Measurements from ENCODE around the gene PAM. TPM values are rescaled to one million over a fixed set of nuclear protein-coding genes. Genes with fewer than 3 reads are reported as not detected.

Gene PAM
- total and polyA plus RNA-seq, 2 of the 13 experiments (the other 11 are each of a cell fraction or from before 2014, with no cell fraction given), result 20.2 to 79.1 TPM

DNA sequence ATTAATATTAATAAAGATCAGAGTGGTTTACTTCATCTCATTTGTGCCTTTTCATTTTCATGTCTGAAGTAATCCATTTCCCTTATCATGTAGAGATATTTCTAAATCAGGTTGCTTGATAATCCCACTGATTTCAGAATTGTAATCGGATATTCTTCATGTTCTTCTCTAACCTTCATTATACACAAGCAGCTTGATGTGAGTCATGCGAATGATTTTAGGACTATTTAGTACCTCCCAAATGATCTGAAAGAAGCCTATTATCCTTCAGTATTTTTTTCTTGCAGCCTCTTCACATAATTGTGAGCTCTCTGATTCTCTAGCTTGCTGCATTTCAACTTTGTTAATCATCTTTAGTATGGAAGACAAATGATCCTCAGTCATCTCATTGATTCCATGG lies 182.8 kb downstream of the PAM start (continued):
- TF ChIP-seq, protein P1, sequence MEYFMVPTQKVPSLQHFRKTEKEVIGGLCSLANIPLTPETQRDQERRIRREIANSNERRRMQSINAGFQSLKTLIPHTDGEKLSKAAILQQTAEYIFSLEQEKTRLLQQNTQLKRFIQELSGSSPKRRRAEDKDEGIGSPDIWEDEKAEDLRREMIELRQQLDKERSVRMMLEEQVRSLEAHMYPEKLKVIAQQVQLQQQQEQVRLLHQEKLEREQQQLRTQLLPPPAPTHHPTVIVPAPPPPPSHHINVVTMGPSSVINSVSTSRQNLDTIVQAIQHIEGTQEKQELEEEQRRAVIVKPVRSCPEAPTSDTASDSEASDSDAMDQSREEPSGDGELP (IDR thresholded peaks at IDR 0.05; ENCODE audit: borderline replicate concordance, low read depth), result no peak
- no peak for TF ChIP-seq ZBTB21 (CRISPR knock-in tag; IDR thresholded peaks at IDR 0.05)

DNA sequence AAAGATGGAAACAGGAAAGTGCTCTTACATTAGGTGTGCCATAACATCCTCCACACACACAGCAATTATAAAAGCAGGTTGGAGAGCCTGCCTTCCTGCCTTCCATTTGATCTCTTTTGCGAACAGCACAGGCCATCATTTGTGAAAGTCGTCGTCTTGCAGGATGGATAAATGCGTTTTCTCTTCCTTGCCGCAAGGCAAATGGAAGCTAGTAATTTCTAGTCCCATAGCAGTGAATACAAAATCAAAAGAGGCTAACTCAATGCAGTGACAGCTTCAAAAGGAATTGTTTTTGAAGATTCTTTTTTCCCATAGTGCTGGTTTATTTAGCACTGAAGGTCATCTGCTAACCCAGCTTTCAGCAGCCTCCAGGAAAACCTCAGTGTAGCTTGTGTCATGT lies 186.0 kb downstream of the PAM start:
- Histone ChIP-seq H3K79me2 (ENCODE audit: insufficient read depth, low read length) (no peaks in the 10 kb centered on the region), H3K4me1 (ENCODE audit: insufficient read depth, low read length) (no peaks in the 10 kb centered on the region), H3K36me3 (replicated peaks in 1 of 2; ENCODE audit: control insufficient read depth in 1 of 2, insufficient read depth in 2 of 2, low read length in 2 of 2) (no peaks in the 10 kb centered on the region), H3K9me3 (ENCODE audit: low read length) (no peaks in the 10 kb centered on the region), H3K9ac (ENCODE audit: insufficient read depth, low read depth, low read length) (no peak overlapping the region), H3K4me3 (replicated peaks in 1 of 3; ENCODE audit: insufficient read depth in 1 of 3, low read depth in 2 of 3, low read length in 3 of 3) (no peak overlapping the region), H2AFZ (ENCODE audit: low read length) (no peak overlapping the region), H4K20me1 (ENCODE audit: insufficient read depth, low read length) (no peaks in the 10 kb centered on the region), H3K4me2 (ENCODE audit: low read depth, low read length) (no peak overlapping the region), H3K27ac (ENCODE audit: extremely low read length, insufficient read depth, low read length) (no peak overlapping the region), H3K27me3 (ENCODE audit: control insufficient read depth in 1 of 2, insufficient read depth in 2 of 2, low read length in 2 of 2) (no peaks in the 10 kb centered on the region)
- TF ChIP-seq TAF1 (CRISPR knock-in tag; IDR thresholded peaks at IDR 0.05) (no peak), MBNL3 (CRISPR knock-in tag; conservative IDR thresholded peaks at IDR 0.05) (no peak), TRIM24 (CRISPR knock-in tag; IDR thresholded peaks at IDR 0.05) (no peak), MAFF (IDR thresholded peaks at IDR 0.05; ENCODE audit: low read depth, low read length) (no peak), SP1 (IDR thresholded peaks at IDR 0.05) (no peak), SP1 (CRISPR knock-in tag; IDR thresholded peaks at IDR 0.05) (no peak), ISX (CRISPR knock-in tag; conservative IDR thresholded peaks at IDR 0.05) (no peak), ZNF484 (CRISPR knock-in tag; IDR thresholded peaks at IDR 0.05; ENCODE audit: borderline replicate concordance, low read depth) (no peak), ZNF180 (CRISPR knock-in tag; IDR thresholded peaks at IDR 0.05; ENCODE audit: borderline replicate concordance, low read depth) (no peak), ZNF292 (CRISPR knock-in tag; IDR thresholded peaks at IDR 0.05; ENCODE audit: borderline replicate concordance, low read depth) (no peak), PHF20 (CRISPR knock-in tag; IDR thresholded peaks at IDR 0.05) (no peak)
- in situ Hi-C loops (cut with HindIII; ENCODE audit: extremely low pct_ligation_motif_present, low pct_unique_long_range_greater_than_20kb) (no loop called here), intact Hi-C loops (cut with micrococcal nuclease; ENCODE audit: unreplicated experiment) (no loop called here)
- FAIRE-seq (no peak), ATAC-seq (no peak), DNase-seq (ENCODE audit: low spot score) (no peak)
- CTCF ChIA-PET (ENCODE audit: low intra/inter-chr PET ratio, low total read pairs), result no interaction called here
- POLR2A ChIA-PET, result no interaction called here
- WGBS (ENCODE audit: low lambda C conversion rate), result 91% methylated on average over 5 of the region's 5 CpGs
- BruUV-seq (replicated peaks), result no TSS peak
